Tibial artery (tissue), 4 donors: Measurements from ENCODE around the gene MCM5.
"Not testable (repeated sequence)": the region's sequence is repeated elsewhere in the genome, so short reads cannot be mapped to it uniquely, and the experiment has no call there.

ENCODE experiments used
- DNase-seq, 2 donors: peaks; one replicate each; pipeline ENCODE4 v3.0.0-alpha.2; 2019
- H3K27ac ChIP-seq, 2 donors: fragments of 200-600 bp; sonication (generic) in 1 of 2; 1 replicate in 1 of 2; 2 replicates in 1 of 2; pipeline ENCODE4 v1.5.1; 2018 to 2019; ENCODE audit warnings: mild to moderate bottlenecking in 1 of 2
- H3K27me3 ChIP-seq, 2 donors: fragments of 200-600 bp; sonication (generic) in 1 of 2; one replicate each; pipeline versions ENCODE4 v1.5.1 to v1.6.0; 2016 to 2019
- H3K36me3 ChIP-seq, 3 donors: fragments of 200-600 bp; sonication (generic) in 2 of 3; one replicate each; pipeline ENCODE4 v1.5.1; 2016 to 2019; ENCODE audit warnings: mild to moderate bottlenecking in 2 of 3
- H3K4me1 ChIP-seq, 4 donors: fragments of 200-600 bp; sonication (generic) in 2 of 4; 1 replicate in 3 of 4; 2 replicates in 1 of 4; pipeline ENCODE4 v1.5.1; 2016 to 2019
- H3K4me3 ChIP-seq, 2 donors: fragments of 200-600 bp; sonication (generic) in 1 of 2; 1 replicate in 1 of 2; 2 replicates in 1 of 2; pipeline ENCODE4 v1.5.1; 2018 to 2019; ENCODE audit warnings: mild to moderate bottlenecking in 2 of 2
- H3K9me3 ChIP-seq, 3 donors: fragments of 200-600 bp; sonication (generic) in 1 of 3; one replicate each; pipeline ENCODE4 v1.5.1; 2016 to 2019
- CTCF ChIP-seq, 2 experiments: fragments of 200-600 bp in 1 of 2; fragments of 450-650 bp in 1 of 2; IDR thresholded peaks; one replicate each; pipeline ENCODE4 v1.5.1; 2017 to 2019; ENCODE audit warnings: antibody characterized with exemption in 2 of 2, mild to moderate bottlenecking in 1 of 2, moderate library complexity in 1 of 2
- intact Hi-C: fragments of 100-400 bp; cut with DNase I; formaldehyde crosslinking; loops from one replicate; pipeline ENCODE4 v1.15.0; 2023; ENCODE audit warnings: low total_unique reads

Gene MCM5

GRCh38 chr22:35457729-35458546 lies 58.0 kb downstream of the MCM5 start:
- intact Hi-C loops, result loop anchor here (5.0 kb wide), 1 partner anchor 49 kb away; no protein-coding TSS in a partner anchor
- no peak for DNase-seq
- no peak for TF ChIP-seq CTCF (IDR thresholded peaks at IDR 0.05)
- Histone ChIP-seq H3K27me3 (no peaks in the 10 kb centered on the region), H3K36me3 (no peaks in the 10 kb centered on the region), H3K27ac (no peak overlapping the region), H3K4me1 (no peaks in the 10 kb centered on the region), H3K4me3 (no peak overlapping the region), H3K9me3 (no peaks in the 10 kb centered on the region)

- TF ChIP-seq CTCF (IDR thresholded peaks at IDR 0.05), result no peak
Observed at GRCh38 chr22:35458547-35459422, 58.8 kb downstream of the MCM5 start.

GRCh38 chr22:35459423-35459894 lies 59.5 kb downstream of the MCM5 start:
- no peaks in the 10 kb centered on the region for H3K36me3 ChIP-seq

More at GRCh38 chr22:35458547-35459422, 58.8 kb downstream of the MCM5 start:
- Histone ChIP-seq H3K36me3 (no peaks in the 10 kb centered on the region), H3K4me3 (no peak overlapping the region), H3K27ac (no peak overlapping the region), H3K9me3 (no peaks in the 10 kb centered on the region), H3K4me1 (no peaks in the 10 kb centered on the region), H3K27me3 (no peaks in the 10 kb centered on the region)
- intact Hi-C loops, result loop anchor here (5.0 kb wide), 1 partner anchor 49 kb away; no protein-coding TSS in a partner anchor
- DNase-seq, result no peak

GRCh38 chr22:35459976-35460375 lies 60.0 kb downstream of the MCM5 start:
- not testable (repeated sequence) for H3K9me3 ChIP-seq, H3K4me1 ChIP-seq, H3K27ac ChIP-seq, H3K4me3 ChIP-seq, H3K27me3 ChIP-seq, H3K36me3 ChIP-seq, DNase-seq
- intact Hi-C loops, result loop anchor here (5.0 kb wide), 1 partner anchor 47 kb away; no protein-coding TSS in a partner anchor

More at GRCh38 chr22:35459423-35459894, 59.5 kb downstream of the MCM5 start:
- H3K4me1 ChIP-seq, result no peaks in the 10 kb centered on the region
- H3K27me3 ChIP-seq, result no peaks in the 10 kb centered on the region
- no peak overlapping the region for H3K4me3 ChIP-seq
- no peak for DNase-seq
- no peaks in the 10 kb centered on the region for H3K9me3 ChIP-seq
- no peak overlapping the region for H3K27ac ChIP-seq
- intact Hi-C loops, result loop anchor here (5.0 kb wide), 1 partner anchor 48 kb away; no protein-coding TSS in a partner anchor
- no peak for TF ChIP-seq CTCF (IDR thresholded peaks at IDR 0.05)

GRCh38 chr22:35460688-35461087 lies 60.7 kb downstream of the MCM5 start:
- no peak overlapping the region for H3K27ac ChIP-seq
- DNase-seq, result no peak
- intact Hi-C loops, result no loop called here

More at GRCh38 chr22:35460688-35461087, 60.7 kb downstream of the MCM5 start:
- Histone ChIP-seq H3K36me3 (no peaks in the 10 kb centered on the region), H3K9me3 (no peaks in the 10 kb centered on the region), H3K4me3 (no peak overlapping the region), H3K4me1 (no peaks in the 10 kb centered on the region), H3K27me3 (no peaks in the 10 kb centered on the region)
- no peak for TF ChIP-seq CTCF (IDR thresholded peaks at IDR 0.05)
